HEK293 (cell line): Measurements from ENCODE around the gene KIAA1671.

Experiments used
- CTCF ChIA-PET: fragments of 350-600 bp; formaldehyde crosslinking; extraction: SDS; loops from one replicate; lab custom pipeline; 2021; ENCODE audit warnings: antibody characterized with exemption; lab: Yijun Ruan, JAX
- POLR2A ChIA-PET: fragments of 300-600 bp; formaldehyde crosslinking; extraction: SDS; loops from one replicate; lab custom pipeline; 2020; ENCODE audit warnings: antibody characterized with exemption, inconsistent platforms; lab: Yijun Ruan, JAX
- H3K27ac ChIP-seq: fragments of 200-500 bp; sonication (Bioruptor generic); 2 replicates; pipeline ENCODE4 v1.5.1; 2014; ENCODE audit warnings: low read depth, low read length, control low read depth, inconsistent platforms; ENCODE audit errors: extremely low read depth
- H3K36me3 ChIP-seq, 2 experiments: fragments of 200-500 bp in 1 of 2; sonication (Bioruptor generic) in 1 of 2; 1 replicate in 1 of 2; 2 replicates in 1 of 2; pipeline ENCODE4 v1.5.1; 2014 to 2017; ENCODE audit warnings: inconsistent platforms in 2 of 2, low read length in 2 of 2; ENCODE audit not compliant: control insufficient read depth in 2 of 2, insufficient read depth in 1 of 2
- H3K4me1 ChIP-seq: fragments of 200-500 bp; sonication (Bioruptor generic); 2 replicates; pipeline ENCODE4 v1.5.1; 2014; ENCODE audit warnings: mild to moderate bottlenecking, low read length, inconsistent platforms; ENCODE audit not compliant: control insufficient read depth, insufficient read depth
- H3K4me3 ChIP-seq: 2 replicates; pipeline ENCODE4 v1.5.1; 2011; ENCODE audit warnings: low read depth, mild to moderate bottlenecking, control low read depth, low read length, moderate library complexity
- H3K9me3 ChIP-seq: fragments of 200-500 bp; sonication (Bioruptor generic); 2 replicates; pipeline ENCODE4 v1.5.1; 2014; ENCODE audit warnings: low read depth, low read length, inconsistent platforms; ENCODE audit not compliant: control insufficient read depth, insufficient read depth
- HOXD13 ChIP-seq: sonication (generic); formaldehyde crosslinking; IDR thresholded peaks from 2 replicates; pipeline ENCODE4 v1.8.0; 2022; ENCODE audit warnings: missing genetic modification reagents, borderline replicate concordance
- IKZF3 ChIP-seq: fragments of 450-650 bp; IDR thresholded peaks from 2 replicates; pipeline ENCODE4 v1.5.0; 2018; ENCODE audit warnings: missing biosample characterization, mild to moderate bottlenecking, missing genetic modification characterization, moderate library complexity
- KLF17 ChIP-seq: fragments of 450-650 bp; formaldehyde crosslinking; IDR thresholded peaks from 2 replicates; pipeline ENCODE4 v1.5.1; 2016; ENCODE audit warnings: missing biosample characterization, missing genetic modification characterization
- PRDM6 ChIP-seq: fragments of 450-650 bp; formaldehyde crosslinking; IDR thresholded peaks from 2 replicates; pipeline ENCODE4 v1.5.1; 2017; ENCODE audit warnings: missing biosample characterization, missing genetic modification characterization
- WT1 ChIP-seq: fragments of 450-650 bp; formaldehyde crosslinking; IDR thresholded peaks from 2 replicates; pipeline ENCODE4 v1.5.1; 2016; ENCODE audit warnings: missing biosample characterization, missing genetic modification characterization
- ZNF148 ChIP-seq: fragments of 450-650 bp; formaldehyde crosslinking; IDR thresholded peaks from 2 replicates; pipeline ENCODE4 v1.5.0; 2017; ENCODE audit warnings: missing biosample characterization, missing genetic modification characterization, borderline replicate concordance
- ZNF2 ChIP-seq: fragments of 450-650 bp; formaldehyde crosslinking; IDR thresholded peaks from 2 replicates; pipeline ENCODE4 v1.5.1; 2016; ENCODE audit warnings: missing biosample characterization, missing genetic modification characterization
- ZNF211 ChIP-seq: fragments of 450-650 bp; formaldehyde crosslinking; IDR thresholded peaks from 2 replicates; pipeline ENCODE4 v1.5.1; 2016; ENCODE audit warnings: low read depth, missing biosample characterization, missing genetic modification characterization
- ZNF214 ChIP-seq: fragments of 450-650 bp; formaldehyde crosslinking; IDR thresholded peaks from 2 replicates; pipeline ENCODE4 v1.5.1; 2017; ENCODE audit warnings: missing biosample characterization, mild to moderate bottlenecking, missing genetic modification characterization, borderline replicate concordance
- ZNF239 ChIP-seq: fragments of 450-650 bp; formaldehyde crosslinking; IDR thresholded peaks from 2 replicates; pipeline ENCODE4 v1.5.1; 2016; ENCODE audit warnings: missing biosample characterization, missing genetic modification characterization
- ZNF280D ChIP-seq: fragments of 450-650 bp; formaldehyde crosslinking; IDR thresholded peaks from 2 replicates; pipeline ENCODE4 v1.5.1; 2016; ENCODE audit warnings: missing biosample characterization, missing genetic modification characterization
- ZNF513 ChIP-seq: fragments of 450-650 bp; IDR thresholded peaks from 2 replicates; pipeline ENCODE4 v1.5.1; 2018; ENCODE audit warnings: missing biosample characterization, missing genetic modification characterization
- ZNF514 ChIP-seq: fragments of 450-650 bp; formaldehyde crosslinking; IDR thresholded peaks from 2 replicates; pipeline ENCODE4 v1.5.1; 2016; ENCODE audit warnings: missing biosample characterization, missing genetic modification characterization
- ZNF544 ChIP-seq: fragments of 450-650 bp; formaldehyde crosslinking; IDR thresholded peaks from 2 replicates; pipeline ENCODE4 v1.5.0; 2017; ENCODE audit warnings: missing biosample characterization, missing genetic modification characterization
- ZNF560 ChIP-seq: fragments of 450-650 bp; formaldehyde crosslinking; IDR thresholded peaks from 2 replicates; pipeline ENCODE4 v1.5.1; 2017; ENCODE audit warnings: missing biosample characterization, missing genetic modification characterization, borderline replicate concordance
- ZNF623 ChIP-seq: fragments of 450-650 bp; formaldehyde crosslinking; IDR thresholded peaks from 2 replicates; pipeline ENCODE4 v1.5.1; 2016; ENCODE audit warnings: missing biosample characterization, missing genetic modification characterization
- ZNF660 ChIP-seq: fragments of 450-650 bp; IDR thresholded peaks from 2 replicates; pipeline ENCODE4 v1.5.1; 2018; ENCODE audit warnings: missing biosample characterization, mild to moderate bottlenecking, missing genetic modification characterization
- ZNF707 ChIP-seq: fragments of 450-650 bp; formaldehyde crosslinking; IDR thresholded peaks from 2 replicates; pipeline ENCODE4 v1.5.1; 2016; ENCODE audit warnings: missing biosample characterization, missing genetic modification characterization
- ZNF843 ChIP-seq: fragments of 450-650 bp; formaldehyde crosslinking; IDR thresholded peaks from 2 replicates; pipeline ENCODE4 v1.5.1; 2016; ENCODE audit warnings: missing biosample characterization, missing genetic modification characterization

KIAA1671 gene

GRCh38 chr22:25114369-25115362 lies 162.2 kb downstream of the KIAA1671 start:
- H3K27ac ChIP-seq: no peak overlapping the region
- peaks cover 0 to 5% of the 10 kb centered on the region in 2 experiments; a peak in 1 of 3 replicates for H3K36me3 ChIP-seq
- TF ChIP-seq ZNF2 (tag by site-specific recombination) (no peak), ZNF843 (tag by site-specific recombination) (no peak), ZNF514 (tag by site-specific recombination) (no peak), WT1 (tag by site-specific recombination) (0 out of 2 replicates have a peak, but pooled peaks have one; percentile 35), KLF17 (tag by site-specific recombination) (0 out of 2 replicates have a peak, but pooled peaks have one; percentile 19)
- ChIA-PET POLR2A (no interaction called here), CTCF (interaction anchor here (0.6 to 0.7 kb wide), 2 partner anchors 14 to 155 kb away, joined by 3 to 8 read pairs; no protein-coding TSS in a partner anchor)
- peaks cover 4% of the 10 kb centered on the region; the same call in 1 of the 2 replicates for H3K4me1 ChIP-seq
- H3K4me3 ChIP-seq: no peak overlapping the region
- H3K9me3 ChIP-seq: no peaks in the 10 kb centered on the region

GRCh38 chr22:25119609-25120008 lies 167.1 kb downstream of the KIAA1671 start:
- Histone ChIP-seq H3K27ac (no peak overlapping the region), H3K36me3 (peaks cover 0 to 5% of the 10 kb centered on the region in 2 experiments; a peak in 1 of 3 replicates), H3K9me3 (no peaks in the 10 kb centered on the region), H3K4me1 (no peaks in the 10 kb centered on the region), H3K4me3 (no peak overlapping the region)
- TF ChIP-seq HOXD13 (CRISPR knock-in tag) (no peak), ZNF544 (no peak), PRDM6 (no peak), ZNF148 (tag by site-specific recombination) (no peak), ZNF211 (tag by site-specific recombination) (no peak), ZNF513 (no peak), ZNF560 (tag by site-specific recombination) (no peak), ZNF214 (no peak), ZNF239 (no peak), ZNF280D (tag by site-specific recombination) (0 out of 2 replicates have a peak, but pooled peaks have one; percentile 48), ZNF707 (tag by site-specific recombination) (no peak), ZNF660 (tag by site-specific recombination) (no peak), ZNF623 (tag by site-specific recombination) (peak; percentile 99), IKZF3 (tag by site-specific recombination) (no peak)
- CTCF ChIA-PET: interaction anchor here (0.6 to 0.7 kb wide), 2 partner anchors 9 to 44 kb away, joined by 3 to 6 read pairs; no protein-coding TSS in a partner anchor
- POLR2A ChIA-PET: interaction anchor here (0.6 kb wide), 1 partner anchor 9 kb away, joined by 3 read pairs; no protein-coding TSS in a partner anchor
